HEK293 (cell line): ENCODE results near the gene WDHD1.
"Not testable (repeated sequence)": the region's sequence is repeated elsewhere in the genome, so short reads cannot be mapped to it uniquely, and the experiment has no call there.

Source experiments
- CTCF ChIA-PET: fragments of 350-600 bp; formaldehyde crosslinking; extraction: SDS; loops from one replicate; lab custom pipeline; 2021; ENCODE audit warnings: antibody characterized with exemption; lab: Yijun Ruan, JAX
- POLR2A ChIA-PET: fragments of 300-600 bp; formaldehyde crosslinking; extraction: SDS; loops from one replicate; lab custom pipeline; 2020; ENCODE audit warnings: antibody characterized with exemption, inconsistent platforms; lab: Yijun Ruan, JAX
- H3K27ac ChIP-seq: fragments of 200-500 bp; sonication (Bioruptor generic); 2 replicates; pipeline ENCODE4 v1.5.1; 2014; ENCODE audit warnings: low read depth, low read length, control low read depth, inconsistent platforms; ENCODE audit errors: extremely low read depth
- H3K36me3 ChIP-seq, 2 experiments: fragments of 200-500 bp in 1 of 2; sonication (Bioruptor generic) in 1 of 2; 1 replicate in 1 of 2; 2 replicates in 1 of 2; pipeline ENCODE4 v1.5.1; 2014 to 2017; ENCODE audit warnings: inconsistent platforms in 2 of 2, low read length in 2 of 2; ENCODE audit not compliant: control insufficient read depth in 2 of 2, insufficient read depth in 1 of 2
- H3K4me1 ChIP-seq: fragments of 200-500 bp; sonication (Bioruptor generic); 2 replicates; pipeline ENCODE4 v1.5.1; 2014; ENCODE audit warnings: mild to moderate bottlenecking, low read length, inconsistent platforms; ENCODE audit not compliant: control insufficient read depth, insufficient read depth
- H3K4me3 ChIP-seq: 2 replicates; pipeline ENCODE4 v1.5.1; 2011; ENCODE audit warnings: low read depth, mild to moderate bottlenecking, control low read depth, low read length, moderate library complexity
- H3K9me3 ChIP-seq: fragments of 200-500 bp; sonication (Bioruptor generic); 2 replicates; pipeline ENCODE4 v1.5.1; 2014; ENCODE audit warnings: low read depth, low read length, inconsistent platforms; ENCODE audit not compliant: control insufficient read depth, insufficient read depth
- GLI2 ChIP-seq: fragments of 450-650 bp; formaldehyde crosslinking; IDR thresholded peaks from 2 replicates; pipeline ENCODE4; 2017; ENCODE audit warnings: missing biosample characterization, missing genetic modification characterization, low read depth, borderline replicate concordance
- OSR2 ChIP-seq: fragments of 450-650 bp; formaldehyde crosslinking; IDR thresholded peaks from 2 replicates; pipeline ENCODE4 v1.5.1; 2016; ENCODE audit warnings: missing biosample characterization, missing genetic modification characterization
- ZBTB10 ChIP-seq: fragments of 450-650 bp; formaldehyde crosslinking; IDR thresholded peaks from 2 replicates; pipeline ENCODE4 v1.5.1; 2016; ENCODE audit warnings: missing biosample characterization, missing genetic modification characterization
- ZBTB20 ChIP-seq: fragments of 450-650 bp; formaldehyde crosslinking; IDR thresholded peaks from 2 replicates; pipeline ENCODE4 v1.5.1; 2016; ENCODE audit warnings: missing biosample characterization, missing genetic modification characterization
- ZBTB44 ChIP-seq: fragments of 450-650 bp; IDR thresholded peaks from 2 replicates; pipeline ENCODE4 v1.5.1; 2018; ENCODE audit warnings: missing biosample characterization, mild to moderate bottlenecking, missing genetic modification characterization
- ZBTB49 ChIP-seq: fragments of 450-650 bp; formaldehyde crosslinking; IDR thresholded peaks from 2 replicates; pipeline ENCODE4 v1.5.1; 2016; ENCODE audit warnings: missing biosample characterization, missing genetic modification characterization, low read depth
- ZNF280D ChIP-seq: fragments of 450-650 bp; formaldehyde crosslinking; IDR thresholded peaks from 2 replicates; pipeline ENCODE4 v1.5.1; 2016; ENCODE audit warnings: missing biosample characterization, missing genetic modification characterization
- ZNF530 ChIP-seq: fragments of 450-650 bp; formaldehyde crosslinking; IDR thresholded peaks from 2 replicates; pipeline ENCODE4 v1.5.1; 2016; ENCODE audit warnings: low read depth, missing biosample characterization, missing genetic modification characterization
- ZNF624 ChIP-seq: fragments of 450-650 bp; formaldehyde crosslinking; IDR thresholded peaks from 2 replicates; pipeline ENCODE4 v1.5.1; 2017; ENCODE audit warnings: missing biosample characterization, missing genetic modification characterization
- ZNF747 ChIP-seq: fragments of 450-650 bp; formaldehyde crosslinking; IDR thresholded peaks from 2 replicates; pipeline ENCODE4 v1.5.1; 2016; ENCODE audit warnings: missing biosample characterization, missing genetic modification characterization

WDHD1 gene

GRCh38 chr14:54899573-54899972 lies 127.3 kb downstream of the WDHD1 start:
- Histone ChIP-seq H3K36me3 (no peaks in the 10 kb centered on the region; a peak in 1 of 3 replicates), H3K4me3 (no peak overlapping the region), H3K4me1 (peaks cover 16% of the 10 kb centered on the region; the same call in 1 of the 2 replicates), H3K9me3 (no peaks in the 10 kb centered on the region), H3K27ac (no peak overlapping the region)
- TF ChIP-seq ZNF747 = no peak
- TF ChIP-seq ZBTB10 (tag by site-specific recombination) = no peak
- TF ChIP-seq ZNF530 (tag by site-specific recombination) = no peak
- TF ChIP-seq ZBTB44 (tag by site-specific recombination) = no peak
- no peak for TF ChIP-seq OSR2
- TF ChIP-seq ZBTB49 (tag by site-specific recombination) = no peak
- TF ChIP-seq ZBTB20 = no peak
- no peak for TF ChIP-seq ZNF280D (tag by site-specific recombination)
- TF ChIP-seq ZNF624 (tag by site-specific recombination) = no peak
- TF ChIP-seq GLI2 (tag by site-specific recombination) = no peak
- POLR2A ChIA-PET = no interaction called here
- CTCF ChIA-PET = interaction anchor here (0.6 to 1.5 kb wide), 3 partner anchors 35 to 343 kb away, joined by 3 read pairs; no protein-coding TSS in a partner anchor

- peaks cover 17% of the 10 kb centered on the region; the same call in 1 of the 2 replicates for H3K4me1 ChIP-seq
- POLR2A ChIA-PET, H3K4me3 ChIP-seq, H3K9me3 ChIP-seq, H3K36me3 ChIP-seq, H3K27ac ChIP-seq: not testable (repeated sequence)
- CTCF ChIA-PET = interaction anchor here (0.6 to 1.8 kb wide), 4 partner anchors 79 to 254 kb away, joined by 3 to 6 read pairs (median 4); no protein-coding TSS in a partner anchor
Observed at GRCh38 chr14:54897809-54898555, 128.9 kb downstream of the WDHD1 start.
